ENCODE data around the gene PMM2. TPM values are rescaled to one million over a fixed set of nuclear protein-coding genes. Genes with fewer than 3 reads are reported as not detected.

PMM2 gene
- total RNA-seq, 6 experiments from 2014 or later = 18.6 to 47.8 (median 39.0) TPM

GRCh38 chr16:8882725-8883377 is 85.2 kb downstream of the PMM2 start:
- DNase-seq = peak in 2 of 3 donors; percentile 8 to 36
- WGBS (ENCODE audit: insufficient coverage, low coverage, low lambda C conversion rate, missing lambda C conversion rate) = 82% methylated on average over 5 of the region's 17 CpGs

GRCh38 chr16:8885674-8886592 is 88.3 kb downstream of the PMM2 start:
- 18% methylated on average over 13 of the region's 20 CpGs for WGBS (ENCODE audit: insufficient coverage, low coverage, low lambda C conversion rate, missing lambda C conversion rate)
- Histone ChIP-seq H3K36me3 (peaks cover 0 to 6% (median under 1%) of the 10 kb centered on the region in 4 donors), H3K27me3 (no peaks in the 10 kb centered on the region), H3K27ac (no peak overlapping the region), H3K4me3 (no peak overlapping the region), H3K4me1 (no peaks in the 10 kb centered on the region), H3K9me3 (no peaks in the 10 kb centered on the region)
- ATAC-seq (peak; percentile 43 to 56 (median 54)), DNase-seq (peak in 2 of 3 donors; percentile 34 to 56)
- intact Hi-C loops (cut with DNase I) = loop anchor here (10.0 kb wide), 2 partner anchors 231 to 321 kb away; no protein-coding TSS in a partner anchor
- TF ChIP-seq CTCF (IDR thresholded peaks at IDR 0.05) (no peak), POLR2A (IDR thresholded peaks at IDR 0.05) (no peak)

More at GRCh38 chr16:8882725-8883377, 85.2 kb downstream of the PMM2 start:
- peaks cover 0 to 3% (median 0%) of the 10 kb centered on the region in 4 donors for H3K4me1 ChIP-seq
- intact Hi-C loops (cut with DNase I) = loop anchor here (5.0 to 10.0 kb wide), 3 partner anchors 221 to 318 kb away; no protein-coding TSS in a partner anchor
- H3K9me3 ChIP-seq = no peaks in the 10 kb centered on the region
- no peak for ATAC-seq
- no peak overlapping the region for H3K27ac ChIP-seq
- TF ChIP-seq CTCF (IDR thresholded peaks at IDR 0.05) (no peak), POLR2A (IDR thresholded peaks at IDR 0.05) (no peak)
- no peaks in the 10 kb centered on the region for H3K27me3 ChIP-seq
- H3K36me3 ChIP-seq = no peaks in the 10 kb centered on the region
- H3K4me3 ChIP-seq = no peak overlapping the region

- intact Hi-C loops (cut with DNase I) = loop anchor here (10.0 kb wide), 2 partner anchors 232 to 322 kb away; no protein-coding TSS in a partner anchor
- 72% methylated on average over 5 of the region's 19 CpGs for WGBS (ENCODE audit: insufficient coverage, low coverage, low lambda C conversion rate, missing lambda C conversion rate)
These were observed 89.2 kb downstream of the PMM2 start for GRCh38 chr16:8886593-8887430.

More at GRCh38 chr16:8886593-8887430, 89.2 kb downstream of the PMM2 start:
- Histone ChIP-seq H3K9me3 (no peaks in the 10 kb centered on the region), H3K27ac (no peak overlapping the region), H3K36me3 (peaks cover 0 to 15% (median under 1%) of the 10 kb centered on the region in 4 donors), H3K4me3 (no peak overlapping the region), H3K4me1 (no peaks in the 10 kb centered on the region), H3K27me3 (no peaks in the 10 kb centered on the region)
- DNase-seq = peak in 2 of 3 donors; percentile 11 to 35
- ATAC-seq = no peak
- TF ChIP-seq CTCF (IDR thresholded peaks at IDR 0.05) = no peak
- TF ChIP-seq POLR2A (IDR thresholded peaks at IDR 0.05) = no peak
